SK-N-SH treated with all-trans-retinoic acid at 6 μM for 48 hours (cell line): Measurements from ENCODE around the gene RASA3.

Source experiments
- ATAC-seq: fragments of 200-7000 bp; cut with Tn5 transposase; 3 replicates; pipeline ENCODE4 v1.9.1; 2020; ENCODE audit warnings: mild to moderate bottlenecking, moderate library complexity
- ARNTL ChIP-seq: fragments of 450-650 bp; formaldehyde crosslinking; IDR thresholded peaks from 2 replicates; pipeline ENCODE4 v1.5.0; 2020; ENCODE audit warnings: low read depth, mild to moderate bottlenecking, moderate library complexity, borderline replicate concordance
- BACH2 ChIP-seq: fragments of 250-450 bp; sonication (Bioruptor Pico); IDR thresholded peaks from 2 replicates; pipeline ENCODE4 v1.9.0; 2021; ENCODE audit warnings: mild to moderate bottlenecking, borderline replicate concordance
- CSDC2 ChIP-seq: fragments of 250-450 bp; sonication (Bioruptor Pico); IDR thresholded peaks from 2 replicates; pipeline ENCODE4 v1.5.0; 2020; ENCODE audit warnings: mild to moderate bottlenecking, moderate library complexity
- CSRNP3 ChIP-seq: fragments of 250-450 bp; sonication (Bioruptor Pico); IDR thresholded peaks from 2 replicates; pipeline ENCODE4 v1.5.1; 2021; ENCODE audit warnings: mild to moderate bottlenecking, moderate library complexity
- ESRRG ChIP-seq: fragments of 250-450 bp; sonication (Bioruptor Pico); IDR thresholded peaks from 2 replicates; pipeline ENCODE4 v1.6.1; 2021; ENCODE audit warnings: mild to moderate bottlenecking
- GLIS3 ChIP-seq: fragments of 250-450 bp; sonication (Bioruptor Pico); IDR thresholded peaks from 2 replicates; pipeline ENCODE4 v1.5.0; 2020; ENCODE audit warnings: mild to moderate bottlenecking, moderate library complexity
- ISL1 ChIP-seq: fragments of 250-450 bp; sonication (Bioruptor Pico); IDR thresholded peaks from 2 replicates; pipeline ENCODE4 v2.1.2; 2022; ENCODE audit warnings: mild to moderate bottlenecking, moderate library complexity
- OSR1 ChIP-seq: fragments of 250-450 bp; sonication (Bioruptor Pico); IDR thresholded peaks from 2 replicates; pipeline ENCODE4 v1.8.0; 2022; ENCODE audit warnings: moderate library complexity, mild to moderate bottlenecking, inconsistent platforms
- PPARA ChIP-seq: fragments of 250-450 bp; sonication (Bioruptor Pico); IDR thresholded peaks from 2 replicates; pipeline ENCODE4 v1.5.0; 2020; ENCODE audit warnings: mild to moderate bottlenecking, borderline replicate concordance
- RARB ChIP-seq: fragments of 250-450 bp; sonication (Bioruptor Pico); IDR thresholded peaks from 2 replicates; pipeline ENCODE4 v1.8.0; 2021; ENCODE audit warnings: mild to moderate bottlenecking, moderate library complexity
- SNAI2 ChIP-seq: fragments of 250-450 bp; sonication (Bioruptor Pico); IDR thresholded peaks from 2 replicates; pipeline ENCODE4 v1.5.0; 2020; ENCODE audit warnings: mild to moderate bottlenecking, moderate library complexity
- TCF4 ChIP-seq: fragments of 250-450 bp; sonication (Bioruptor Pico); IDR thresholded peaks from 2 replicates; pipeline ENCODE4 v1.8.0; 2021; ENCODE audit warnings: mild to moderate bottlenecking, moderate library complexity, borderline replicate concordance
- TOX ChIP-seq: fragments of 250-450 bp; sonication (Bioruptor Pico); IDR thresholded peaks from 2 replicates; pipeline ENCODE4 v1.8.0; 2021; ENCODE audit warnings: mild to moderate bottlenecking, moderate library complexity, borderline replicate concordance
- ZC3H10 ChIP-seq: fragments of 250-450 bp; sonication (Bioruptor Pico); IDR thresholded peaks from 2 replicates; pipeline ENCODE4 v1.5.1; 2021; ENCODE audit warnings: mild to moderate bottlenecking, moderate library complexity
- ZFP3 ChIP-seq: fragments of 250-450 bp; sonication (Bioruptor Pico); IDR thresholded peaks from 2 replicates; pipeline ENCODE4 v1.5.0; 2020; ENCODE audit warnings: mild to moderate bottlenecking, moderate library complexity
- ZFP30 ChIP-seq: fragments of 450-650 bp; formaldehyde crosslinking; IDR thresholded peaks from 2 replicates; pipeline ENCODE4 v1.5.0; 2022; ENCODE audit warnings: mild to moderate bottlenecking, moderate library complexity
- ZNF565 ChIP-seq: fragments of 450-650 bp; formaldehyde crosslinking; conservative IDR thresholded peaks from 2 replicates; pipeline ENCODE4 v1.5.0; 2020; ENCODE audit warnings: low read depth, mild to moderate bottlenecking, moderate library complexity
- ZNF70 ChIP-seq: fragments of 450-650 bp; formaldehyde crosslinking; IDR thresholded peaks from 2 replicates; pipeline ENCODE4 v1.5.0; 2020; ENCODE audit warnings: mild to moderate bottlenecking, moderate library complexity
- ZNF8 ChIP-seq: fragments of 450-650 bp; formaldehyde crosslinking; IDR thresholded peaks from 2 replicates; pipeline ENCODE4 v1.5.0; 2020; ENCODE audit warnings: mild to moderate bottlenecking, moderate library complexity
- TF ChIP-seq, protein P1 (sequence below): fragments of 250-450 bp; sonication (Bioruptor Pico); IDR thresholded peaks from 2 replicates; pipeline ENCODE4 v1.5.1; 2020; ENCODE audit warnings: low read depth, mild to moderate bottlenecking, moderate library complexity
- TF ChIP-seq, protein P2 (sequence below): fragments of 250-450 bp; sonication (Bioruptor Pico); IDR thresholded peaks from 2 replicates; pipeline ENCODE4 v1.8.0; 2021; ENCODE audit warnings: low read depth, mild to moderate bottlenecking, moderate library complexity, borderline replicate concordance
- TF ChIP-seq, protein P3 (sequence below): fragments of 250-450 bp; sonication (Bioruptor Pico); IDR thresholded peaks from 2 replicates; pipeline ENCODE4 v1.8.0; 2020; ENCODE audit warnings: mild to moderate bottlenecking, moderate library complexity, borderline replicate concordance

RASA3 gene

DNA sequence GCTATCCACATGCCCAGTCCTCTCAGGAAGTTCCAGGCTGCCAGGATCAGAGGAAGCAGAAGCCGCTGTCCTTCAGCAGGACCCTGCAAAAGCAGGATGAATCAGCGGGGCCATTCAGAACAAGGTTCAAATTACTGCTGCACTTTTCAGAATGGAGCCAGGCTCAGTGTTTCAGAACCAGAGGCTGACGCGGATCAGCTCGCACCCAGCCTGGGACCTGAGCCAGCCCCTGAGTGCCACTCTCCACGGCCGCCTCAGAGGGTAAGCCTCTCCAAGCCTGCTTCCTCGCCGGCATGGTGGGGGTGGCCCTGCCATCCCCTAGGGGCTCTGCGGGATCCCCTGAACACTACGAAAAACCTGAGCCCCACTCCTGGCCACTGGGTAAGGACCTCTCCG lies 24.7 kb downstream of the RASA3 start:
- TF ChIP-seq ZFP3 (CRISPR knock-in tag) (no peak), TOX (CRISPR knock-in tag) (no peak), ZNF70 (CRISPR knock-in tag) (no peak), RARB (CRISPR knock-in tag) (no peak), OSR1 (no peak), CSDC2 (CRISPR knock-in tag) (no peak), CSRNP3 (CRISPR knock-in tag) (no peak), BACH2 (CRISPR knock-in tag) (no peak), ISL1 (no peak), ZNF565 (no peak), ESRRG (CRISPR knock-in tag) (no peak), SNAI2 (CRISPR knock-in tag) (no peak)
- TF ChIP-seq, protein P1, sequence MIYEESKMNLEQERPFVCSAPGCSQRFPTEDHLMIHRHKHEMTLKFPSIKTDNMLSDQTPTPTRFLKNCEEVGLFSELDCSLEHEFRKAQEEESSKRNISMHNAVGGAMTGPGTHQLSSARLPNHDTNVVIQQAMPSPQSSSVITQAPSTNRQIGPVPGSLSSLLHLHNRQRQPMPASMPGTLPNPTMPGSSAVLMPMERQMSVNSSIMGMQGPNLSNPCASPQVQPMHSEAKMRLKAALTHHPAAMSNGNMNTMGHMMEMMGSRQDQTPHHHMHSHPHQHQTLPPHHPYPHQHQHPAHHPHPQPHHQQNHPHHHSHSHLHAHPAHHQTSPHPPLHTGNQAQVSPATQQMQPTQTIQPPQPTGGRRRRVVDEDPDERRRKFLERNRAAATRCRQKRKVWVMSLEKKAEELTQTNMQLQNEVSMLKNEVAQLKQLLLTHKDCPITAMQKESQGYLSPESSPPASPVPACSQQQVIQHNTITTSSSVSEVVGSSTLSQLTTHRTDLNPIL (CRISPR knock-in tag): no peak
- TF ChIP-seq, protein P2, sequence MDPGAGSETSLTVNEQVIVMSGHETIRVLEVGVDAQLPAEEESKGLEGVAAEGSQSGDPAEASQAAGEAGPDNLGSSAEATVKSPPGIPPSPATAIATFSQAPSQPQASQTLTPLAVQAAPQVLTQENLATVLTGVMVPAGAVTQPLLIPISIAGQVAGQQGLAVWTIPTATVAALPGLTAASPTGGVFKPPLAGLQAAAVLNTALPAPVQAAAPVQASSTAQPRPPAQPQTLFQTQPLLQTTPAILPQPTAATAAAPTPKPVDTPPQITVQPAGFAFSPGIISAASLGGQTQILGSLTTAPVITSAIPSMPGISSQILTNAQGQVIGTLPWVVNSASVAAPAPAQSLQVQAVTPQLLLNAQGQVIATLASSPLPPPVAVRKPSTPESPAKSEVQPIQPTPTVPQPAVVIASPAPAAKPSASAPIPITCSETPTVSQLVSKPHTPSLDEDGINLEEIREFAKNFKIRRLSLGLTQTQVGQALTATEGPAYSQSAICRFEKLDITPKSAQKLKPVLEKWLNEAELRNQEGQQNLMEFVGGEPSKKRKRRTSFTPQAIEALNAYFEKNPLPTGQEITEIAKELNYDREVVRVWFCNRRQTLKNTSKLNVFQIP (CRISPR knock-in tag): no peak
- TF ChIP-seq, protein P3, sequence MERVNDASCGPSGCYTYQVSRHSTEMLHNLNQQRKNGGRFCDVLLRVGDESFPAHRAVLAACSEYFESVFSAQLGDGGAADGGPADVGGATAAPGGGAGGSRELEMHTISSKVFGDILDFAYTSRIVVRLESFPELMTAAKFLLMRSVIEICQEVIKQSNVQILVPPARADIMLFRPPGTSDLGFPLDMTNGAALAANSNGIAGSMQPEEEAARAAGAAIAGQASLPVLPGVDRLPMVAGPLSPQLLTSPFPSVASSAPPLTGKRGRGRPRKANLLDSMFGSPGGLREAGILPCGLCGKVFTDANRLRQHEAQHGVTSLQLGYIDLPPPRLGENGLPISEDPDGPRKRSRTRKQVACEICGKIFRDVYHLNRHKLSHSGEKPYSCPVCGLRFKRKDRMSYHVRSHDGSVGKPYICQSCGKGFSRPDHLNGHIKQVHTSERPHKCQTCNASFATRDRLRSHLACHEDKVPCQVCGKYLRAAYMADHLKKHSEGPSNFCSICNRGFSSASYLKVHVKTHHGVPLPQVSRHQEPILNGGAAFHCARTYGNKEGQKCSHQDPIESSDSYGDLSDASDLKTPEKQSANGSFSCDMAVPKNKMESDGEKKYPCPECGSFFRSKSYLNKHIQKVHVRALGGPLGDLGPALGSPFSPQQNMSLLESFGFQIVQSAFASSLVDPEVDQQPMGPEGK (CRISPR knock-in tag): no peak

DNA sequence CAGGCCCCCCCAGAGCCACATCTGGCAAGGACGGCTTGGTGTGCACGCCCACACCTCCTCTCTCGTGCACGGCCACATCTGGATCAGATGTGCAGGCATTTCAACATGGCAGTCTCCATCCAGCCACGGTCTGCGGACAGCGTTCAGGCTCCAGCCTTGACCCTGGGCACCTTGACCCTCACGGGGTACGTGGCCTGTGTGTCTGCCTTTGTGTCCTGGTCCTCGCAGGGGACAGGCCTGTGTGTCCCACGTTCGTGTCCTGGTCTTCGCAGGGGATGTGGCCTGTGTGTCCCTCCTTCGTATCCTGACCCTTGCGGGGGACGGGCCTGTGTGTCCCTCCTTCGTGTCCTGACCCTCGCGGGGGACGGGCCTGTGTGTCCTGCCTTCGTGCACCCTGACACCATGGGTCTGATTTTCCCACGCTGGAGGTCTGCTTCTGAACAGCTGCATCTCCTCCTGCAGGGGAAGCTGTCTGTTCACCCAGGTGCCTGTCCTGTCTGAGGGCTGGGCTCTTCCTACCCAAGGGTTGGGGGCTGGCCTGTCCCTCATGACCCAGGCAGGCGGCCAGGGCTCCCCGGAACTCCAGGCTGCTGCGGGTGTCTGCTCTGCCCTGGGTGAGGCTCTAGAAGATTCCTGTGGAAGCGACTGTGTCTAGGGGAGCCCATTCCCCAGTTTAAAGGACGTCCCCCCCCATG lies 25.3 kb downstream of the RASA3 start:
- TF ChIP-seq ZNF8 (CRISPR knock-in tag) (no peak), ZFP30 (CRISPR knock-in tag) (no peak), TOX (CRISPR knock-in tag) (no peak), ZC3H10 (CRISPR knock-in tag) (no peak), ZFP3 (CRISPR knock-in tag) (no peak)
- ATAC-seq: no peak; the same call in 2 of the 3 replicates

More for the DNA sequence above, 24.7 kb downstream of the RASA3 start:
- ATAC-seq: peak; percentile 88

DNA sequence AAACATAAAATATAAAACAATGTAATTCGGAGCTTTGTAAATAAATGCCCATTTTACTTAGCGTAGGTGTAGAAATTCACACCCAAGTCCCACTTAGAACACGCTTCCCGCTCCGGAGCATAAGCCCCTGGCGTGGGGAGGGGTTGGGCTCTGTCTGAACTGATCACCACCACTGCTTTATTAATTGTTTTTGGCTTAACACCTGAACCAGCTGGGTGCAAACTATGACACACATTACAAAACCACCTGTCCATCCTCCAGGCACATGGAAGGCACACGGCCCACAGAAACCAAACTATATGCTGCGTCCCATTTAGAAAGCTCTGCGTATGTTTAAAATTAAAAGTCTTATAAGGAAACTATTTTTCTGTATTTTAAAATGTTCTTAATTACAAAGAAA lies 25.9 kb downstream of the RASA3 start:
- no peak for TF ChIP-seq ARNTL
- TF ChIP-seq SNAI2 (CRISPR knock-in tag): no peak
- no peak for TF ChIP-seq PPARA (CRISPR knock-in tag)
- TF ChIP-seq ZNF565: no peak
- TF ChIP-seq, protein P3 (CRISPR knock-in tag): no peak
- no peak for TF ChIP-seq ZFP30 (CRISPR knock-in tag)
- TF ChIP-seq GLIS3 (CRISPR knock-in tag): no peak
- TF ChIP-seq ZC3H10 (CRISPR knock-in tag): no peak
- TF ChIP-seq BACH2 (CRISPR knock-in tag): no peak
- no peak for TF ChIP-seq TCF4 (CRISPR knock-in tag)
- TF ChIP-seq ISL1: no peak
- TF ChIP-seq OSR1: no peak
- TF ChIP-seq, protein P1 (CRISPR knock-in tag): no peak
- TF ChIP-seq CSDC2 (CRISPR knock-in tag): no peak
- ATAC-seq: no peak
